Muscle layer of duodenum (tissue), 2 donors: ENCODE measurements around the gene APOL6.

Source experiments
- H3K27ac ChIP-seq: one replicate; pipeline ENCODE4 v1.7.0; 2013; ENCODE audit warnings: mild to moderate bottlenecking, low read length
- H3K27me3 ChIP-seq: one replicate; pipeline ENCODE4 v1.7.0; 2013; ENCODE audit warnings: low read depth, mild to moderate bottlenecking, control low read depth, low read length
- H3K36me3 ChIP-seq, 2 donors: one replicate each; pipeline ENCODE4 v1.7.0; 2013; ENCODE audit warnings: low read length in 2 of 2, control low read depth in 1 of 2, mild to moderate bottlenecking in 1 of 2; ENCODE audit not compliant: insufficient read depth in 2 of 2, control insufficient read depth in 1 of 2
- H3K4me1 ChIP-seq, 2 donors: one replicate each; pipeline ENCODE4 v1.7.0; 2013; ENCODE audit warnings: low read length in 2 of 2, mild to moderate bottlenecking in 2 of 2, control low read depth in 1 of 2, moderate library complexity in 1 of 2; ENCODE audit not compliant: insufficient read depth in 2 of 2, control insufficient read depth in 1 of 2
- H3K4me3 ChIP-seq, 2 donors: one replicate each; pipeline ENCODE4 v1.7.0; 2013; ENCODE audit warnings: low read length in 2 of 2, low read depth in 1 of 2, mild to moderate bottlenecking in 1 of 2
- H3K9me3 ChIP-seq, 2 donors: one replicate each; pipeline ENCODE4 v1.7.0; 2013; ENCODE audit warnings: low read length in 2 of 2, control low read depth in 1 of 2, mild to moderate bottlenecking in 1 of 2; ENCODE audit not compliant: control insufficient read depth in 1 of 2
- donor health status: healthy.

APOL6 gene

DNA sequence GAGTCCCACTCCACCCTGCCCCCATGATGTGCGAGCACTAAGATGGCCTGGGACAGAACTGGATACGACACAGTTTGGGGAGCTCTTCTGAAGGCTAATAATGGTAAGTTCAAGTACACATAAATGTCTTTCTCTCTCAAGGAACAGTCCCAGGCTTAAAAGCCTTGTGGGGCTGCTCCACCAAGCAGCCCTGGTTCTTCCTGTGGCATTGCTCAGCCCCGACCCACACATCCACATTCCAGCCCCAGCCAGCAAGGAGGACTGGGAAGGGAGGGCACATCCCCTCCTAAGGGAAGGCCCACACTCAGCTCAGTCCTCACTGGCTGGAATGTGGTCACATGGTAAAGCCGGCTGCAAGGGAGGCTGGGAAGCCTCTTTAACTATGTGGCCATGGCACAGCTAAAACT lies 17.9 kb upstream of the APOL6 start:
- no peaks in the 10 kb centered on the region for H3K9me3 ChIP-seq
- H3K36me3 ChIP-seq = no peaks in the 10 kb centered on the region
- H3K27me3 ChIP-seq = no peaks in the 10 kb centered on the region
- H3K4me3 ChIP-seq = no peak overlapping the region
- H3K27ac ChIP-seq = no peak overlapping the region
- H3K4me1 ChIP-seq = peaks cover 6 to 14% of the 10 kb centered on the region in 2 donors

DNA sequence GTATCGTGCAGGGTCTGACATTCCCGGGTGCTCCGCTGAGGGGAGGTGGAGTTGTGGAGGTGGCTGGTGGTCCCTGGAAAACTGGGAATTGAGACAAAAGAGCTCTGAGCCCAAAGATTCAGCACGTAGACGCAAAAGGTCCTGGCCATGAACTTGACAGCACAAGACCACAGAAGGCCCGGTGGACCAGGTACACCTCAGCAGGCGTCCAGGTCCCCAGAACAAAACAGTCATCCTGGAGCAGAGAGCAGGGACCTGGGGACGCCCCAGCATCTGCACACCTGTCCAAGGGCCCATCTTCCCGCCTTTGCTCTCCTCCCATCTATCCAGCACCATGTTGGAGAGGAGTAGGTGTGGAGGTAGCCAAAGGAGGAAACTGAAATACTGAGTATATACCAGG lies 17.4 kb upstream of the APOL6 start:
- no peak overlapping the region for H3K4me3 ChIP-seq
- no peaks in the 10 kb centered on the region for H3K36me3 ChIP-seq
- H3K27ac ChIP-seq = no peak overlapping the region
- H3K4me1 ChIP-seq = peaks cover 6 to 9% of the 10 kb centered on the region in 2 donors
- no peaks in the 10 kb centered on the region for H3K27me3 ChIP-seq
- H3K9me3 ChIP-seq = no peaks in the 10 kb centered on the region

GRCh38 chr22:35631597-35631996 lies 16.6 kb upstream of the APOL6 start:
- no peaks in the 10 kb centered on the region for H3K36me3 ChIP-seq
- no peaks in the 10 kb centered on the region for H3K9me3 ChIP-seq
- H3K4me1 ChIP-seq = peaks cover 6% of the 10 kb centered on the region in 2 donors
- H3K27ac ChIP-seq = no peak overlapping the region
- H3K27me3 ChIP-seq = no peaks in the 10 kb centered on the region
- no peak overlapping the region for H3K4me3 ChIP-seq

DNA sequence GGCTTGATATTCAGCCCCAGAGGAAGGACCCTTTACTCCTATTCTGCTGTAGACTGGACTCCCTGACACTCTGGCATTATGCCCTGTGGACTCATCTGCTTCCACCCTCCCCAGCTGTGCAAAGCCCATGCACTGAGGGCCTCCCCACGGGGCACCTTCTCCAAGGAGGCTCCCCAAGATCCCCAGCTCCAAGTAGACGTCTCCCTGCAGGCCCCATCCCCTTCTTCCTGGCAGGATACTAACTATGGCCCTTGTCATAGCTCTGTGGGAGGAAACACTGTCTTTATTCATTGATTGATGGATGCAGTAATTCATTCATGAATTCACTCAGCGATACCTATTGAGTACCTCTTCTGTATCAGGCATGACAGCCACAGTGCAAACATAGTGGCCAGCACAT lies 15.3 kb upstream of the APOL6 start:
- Histone ChIP-seq H3K4me3 (no peak overlapping the region), H3K9me3 (no peaks in the 10 kb centered on the region), H3K27me3 (no peaks in the 10 kb centered on the region), H3K36me3 (no peaks in the 10 kb centered on the region), H3K4me1 (peaks cover 6 to 12% of the 10 kb centered on the region in 2 donors), H3K27ac (no peak overlapping the region)

DNA sequence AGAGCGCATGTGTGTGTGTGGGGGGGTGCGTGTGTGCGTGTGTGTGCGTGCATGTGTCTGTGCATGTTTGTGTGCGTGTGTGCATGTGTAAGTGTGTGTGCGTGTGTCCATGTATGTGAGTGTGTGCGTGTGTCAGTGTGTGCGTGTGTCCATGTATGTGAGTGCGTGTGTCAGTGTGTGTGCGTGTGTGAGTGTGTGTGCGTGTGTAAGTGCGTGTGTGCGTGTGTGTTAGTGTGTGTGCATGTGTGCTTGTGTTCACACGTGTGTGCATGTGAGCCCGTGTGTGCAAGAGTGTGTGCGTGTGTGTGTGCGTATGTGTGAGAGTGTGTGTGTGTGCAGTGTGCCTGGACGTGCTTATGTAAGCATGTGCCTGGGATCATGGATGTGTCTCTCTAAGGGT lies 14.7 kb upstream of the APOL6 start:
- no peaks in the 10 kb centered on the region for H3K9me3 ChIP-seq
- no peak overlapping the region for H3K27ac ChIP-seq
- H3K4me1 ChIP-seq = peaks cover 6 to 14% of the 10 kb centered on the region in 2 donors
- H3K27me3 ChIP-seq = no peaks in the 10 kb centered on the region
- no peak overlapping the region for H3K4me3 ChIP-seq
- no peaks in the 10 kb centered on the region for H3K36me3 ChIP-seq

- no peaks in the 10 kb centered on the region for H3K9me3 ChIP-seq
- no peaks in the 10 kb centered on the region for H3K36me3 ChIP-seq
- no peak overlapping the region for H3K4me3 ChIP-seq
- no peaks in the 10 kb centered on the region for H3K27me3 ChIP-seq
- H3K27ac ChIP-seq = no peak overlapping the region
- peaks cover 6 to 14% of the 10 kb centered on the region in 2 donors for H3K4me1 ChIP-seq
These were observed 14.2 kb upstream of the APOL6 start for GRCh38 chr22:35634015-35634414.

GRCh38 chr22:35634943-35635540 lies 13.2 kb upstream of the APOL6 start:
- Histone ChIP-seq H3K4me1 (peaks cover 0 to 18% of the 10 kb centered on the region in 2 donors), H3K9me3 (no peaks in the 10 kb centered on the region), H3K27me3 (no peaks in the 10 kb centered on the region), H3K27ac (no peak overlapping the region), H3K4me3 (no peak overlapping the region), H3K36me3 (no peaks in the 10 kb centered on the region)

GRCh38 chr22:35637254-35637653 lies 11.0 kb upstream of the APOL6 start:
- no peaks in the 10 kb centered on the region for H3K9me3 ChIP-seq
- H3K4me3 ChIP-seq = peak overlapping the region in 1 of 2 donors; percentile 0
- peaks cover 0 to 18% of the 10 kb centered on the region in 2 donors for H3K4me1 ChIP-seq
- peak overlapping the region; percentile 70 for H3K27ac ChIP-seq
- no peaks in the 10 kb centered on the region for H3K36me3 ChIP-seq
- H3K27me3 ChIP-seq = no peaks in the 10 kb centered on the region

- peak overlapping the region in 1 of 2 donors; percentile 0 for H3K4me3 ChIP-seq
- no peaks in the 10 kb centered on the region for H3K36me3 ChIP-seq
- H3K27me3 ChIP-seq = no peaks in the 10 kb centered on the region
- H3K27ac ChIP-seq = peak overlapping the region; percentile 70
- peaks cover 0 to 18% of the 10 kb centered on the region in 2 donors for H3K4me1 ChIP-seq
- no peaks in the 10 kb centered on the region for H3K9me3 ChIP-seq
These were observed 10.2 kb upstream of the APOL6 start for GRCh38 chr22:35638001-35638400.

DNA sequence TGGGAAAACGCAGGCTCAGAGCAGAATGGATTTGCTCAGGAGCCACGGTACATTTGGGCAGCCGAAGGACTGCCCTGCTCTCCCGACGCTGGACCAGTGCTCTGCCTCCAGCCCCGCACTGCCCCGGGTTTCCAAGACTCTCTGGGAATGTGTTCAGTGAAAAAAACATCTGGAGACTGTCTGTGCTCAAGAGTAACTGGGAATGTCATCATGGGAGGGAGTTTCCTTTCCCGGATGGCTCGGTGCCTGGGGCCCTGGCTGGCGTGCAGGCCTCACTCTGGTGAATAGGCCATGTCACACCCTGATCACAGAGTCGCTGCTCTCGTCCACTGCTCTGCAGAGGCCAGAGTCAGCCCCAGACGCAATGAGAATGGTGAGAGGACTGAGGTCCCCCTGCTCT lies 9.8 kb upstream of the APOL6 start:
- H3K4me1 ChIP-seq = peaks cover 0 to 18% of the 10 kb centered on the region in 2 donors
- no peaks in the 10 kb centered on the region for H3K9me3 ChIP-seq
- peak overlapping the region; percentile 85 for H3K27ac ChIP-seq
- no peaks in the 10 kb centered on the region for H3K36me3 ChIP-seq
- peak overlapping the region in 1 of 2 donors; percentile 0 for H3K4me3 ChIP-seq
- H3K27me3 ChIP-seq = no peaks in the 10 kb centered on the region

DNA sequence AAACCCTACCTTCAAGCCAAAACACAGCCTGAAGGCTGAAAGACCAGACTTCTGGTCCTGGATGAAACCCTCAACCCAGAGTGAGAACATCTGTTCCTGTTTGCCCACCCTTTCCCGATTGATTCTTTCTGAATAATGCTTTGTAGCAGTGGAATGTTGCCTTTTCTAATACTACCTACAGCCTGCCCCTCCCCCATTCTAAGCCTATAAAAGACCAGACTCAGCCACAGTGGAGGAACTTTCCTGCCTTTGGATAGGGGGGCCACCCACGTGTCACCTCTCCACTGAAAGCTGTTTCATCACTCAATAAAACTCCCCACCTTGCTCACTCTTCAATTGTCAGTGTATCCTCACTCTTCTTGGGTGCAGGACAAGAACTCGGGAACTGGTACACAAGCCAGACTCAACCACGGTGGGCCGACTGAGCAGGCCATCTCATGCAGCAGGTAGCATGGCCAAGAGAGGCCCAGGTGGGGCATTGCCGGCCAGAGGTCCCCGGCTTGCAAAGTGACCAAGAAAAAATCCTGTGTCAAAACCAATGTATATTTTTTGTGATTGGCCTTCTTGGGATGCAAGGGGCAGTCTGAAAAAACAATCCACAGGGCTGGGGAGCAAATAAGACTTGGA lies 6.6 kb upstream of the APOL6 start:
- no peak overlapping the region for H3K4me3 ChIP-seq
- no peaks in the 10 kb centered on the region for H3K9me3 ChIP-seq
- peaks cover 0 to 18% of the 10 kb centered on the region in 2 donors for H3K4me1 ChIP-seq
- H3K36me3 ChIP-seq = no peaks in the 10 kb centered on the region
- no peaks in the 10 kb centered on the region for H3K27me3 ChIP-seq
- no peak overlapping the region for H3K27ac ChIP-seq

DNA sequence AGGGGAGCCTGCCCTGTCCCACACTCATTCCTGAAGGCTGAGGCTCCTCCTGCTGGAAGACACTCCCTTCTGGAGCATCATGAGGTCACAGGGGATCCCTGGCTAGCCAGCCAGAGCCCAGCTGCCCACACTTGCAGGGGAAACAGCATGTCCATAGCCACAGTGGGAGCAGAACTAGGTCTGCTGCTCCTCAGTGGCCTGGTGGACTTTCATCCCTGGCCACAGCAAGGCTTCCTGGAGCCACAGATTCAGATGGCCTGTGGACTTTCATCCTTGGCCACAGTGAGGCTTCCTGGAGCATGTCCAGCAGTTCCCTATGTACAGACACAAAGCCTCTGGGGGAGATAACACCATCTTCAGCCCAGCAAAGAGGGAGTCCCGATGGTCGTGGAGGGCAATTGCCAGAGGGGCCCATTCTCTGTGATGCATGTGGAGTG lies 5.9 kb upstream of the APOL6 start:
- no peak overlapping the region for H3K27ac ChIP-seq
- H3K4me3 ChIP-seq = no peak overlapping the region
- no peaks in the 10 kb centered on the region for H3K9me3 ChIP-seq
- H3K4me1 ChIP-seq = peaks cover 4 to 12% of the 10 kb centered on the region in 2 donors
- H3K27me3 ChIP-seq = no peaks in the 10 kb centered on the region
- H3K36me3 ChIP-seq = no peaks in the 10 kb centered on the region
